NCI-H2227 (cell line): ENCODE results near the gene TMEM106A.
"Not testable (repeated sequence)": the region's sequence is repeated elsewhere in the genome, so short reads cannot be mapped to it uniquely, and the experiment has no call there.

Source experiments
- DNase-seq: peaks from one replicate; lab custom pipeline; 2025; ENCODE audit not compliant: unreplicated experiment; lab: John Stamatoyannopoulos, UW

Gene TMEM106A

GRCh38 chr17:43211480-43212402 lies at the start of gene TMEM106A:
TMEM106A (plus strand) TSS chr17:43211875; CDS start chr17:43213042, 1,167 bp downstream.
- DNase-seq, result peak; percentile 75

- not testable (repeated sequence) for DNase-seq
Measured at GRCh38 chr17:43165971-43166370, 45.7 kb upstream of the TMEM106A start.

GRCh38 chr17:43169561-43170139 lies 42.0 kb upstream of the TMEM106A start:
- DNase-seq, result peak; percentile 60

GRCh38 chr17:43170140-43170765 lies 41.4 kb upstream of the TMEM106A start:
- peak; percentile 97 for DNase-seq

- peak; percentile 98 for DNase-seq
Measured at GRCh38 chr17:43170766-43171585, 40.7 kb upstream of the TMEM106A start, which contains the start of gene NBR1. NBR1 (plus strand) TSS chr17:43171214; CDS start chr17:43175800, 4,586 bp downstream.

GRCh38 chr17:43171586-43172487 lies 39.8 kb upstream of the TMEM106A start:
- peak; percentile 30 for DNase-seq

GRCh38 chr17:43175213-43176118 lies 36.2 kb upstream of the TMEM106A start:
- DNase-seq, result no peak

GRCh38 chr17:43176119-43176570 lies 35.5 kb upstream of the TMEM106A start:
- DNase-seq, result no peak

GRCh38 chr17:43183921-43184320 lies 27.8 kb upstream of the TMEM106A start:
- DNase-seq, result no peak

GRCh38 chr17:43186656-43187055 lies 25.0 kb upstream of the TMEM106A start:
- DNase-seq, result not testable (repeated sequence)

GRCh38 chr17:43193251-43193650 lies 18.4 kb upstream of the TMEM106A start:
- DNase-seq, result no peak

- no peak for DNase-seq
Measured at GRCh38 chr17:43199633-43200032, 12.0 kb upstream of the TMEM106A start.

GRCh38 chr17:43200127-43200526 lies 11.5 kb upstream of the TMEM106A start:
- DNase-seq, result no peak

- not testable (repeated sequence) for DNase-seq
Measured at GRCh38 chr17:43203013-43203412, 8.7 kb upstream of the TMEM106A start.

- DNase-seq, result no peak
Measured at GRCh38 chr17:43210576-43210975, 1.1 kb upstream of the TMEM106A start.

- no peak for DNase-seq
Measured at GRCh38 chr17:43211123-43211479, 574 bp upstream of the TMEM106A start.

- no peak for DNase-seq
Measured at GRCh38 chr17:43212641-43213490, 1.2 kb downstream of the TMEM106A start.

GRCh38 chr17:43213545-43213944 lies 1.9 kb downstream of the TMEM106A start:
- no peak for DNase-seq
